ENCODE data around the gene HBA1.

- TF ChIP-seq FOXJ3 (CRISPR knock-in tag; IDR thresholded peaks at IDR 0.05; ENCODE audit: borderline replicate concordance) = no peak
- no peak for TF ChIP-seq CTCF (IDR thresholded peaks at IDR 0.05)
- TF ChIP-seq MAX (CRISPR knock-in tag; IDR thresholded peaks at IDR 0.05) = no peak
Measured at GRCh38 chr16:175011-175949, 1.2 kb upstream of the HBA1 start.

Data from WTC11 (cell line).